Right lobe of liver (tissue), 6 donors: ENCODE results near the gene KCND2. TPM values are rescaled to one million over a fixed set of nuclear protein-coding genes. Genes with fewer than 3 reads are reported as not detected.

Experiments
- ATAC-seq, 4 donors: fragments of 200-7000 bp; cut with Tn5 transposase; one replicate each; pipeline ENCODE4 v1.9.1; 2020; ENCODE audit warnings: mild to moderate bottlenecking in 4 of 4, moderate library complexity in 4 of 4
- DNase-seq, 3 donors: peaks; one replicate each; pipeline ENCODE4 v3.0.0-alpha.2; 2020
- H3K27ac ChIP-seq, 3 donors: fragments of 200-600 bp; one replicate each; pipeline ENCODE4 v1.8.0; 2022
- H3K27me3 ChIP-seq, 2 donors: fragments of 200-600 bp; one replicate each; pipeline ENCODE4 v1.8.0; 2022
- H3K36me3 ChIP-seq, 4 donors: fragments of 200-600 bp; sonication (generic) in 1 of 4; one replicate each; pipeline versions ENCODE4 v1.5.1 to v1.8.0; 2017 to 2022; ENCODE audit warnings: control low read depth in 1 of 4
- H3K4me1 ChIP-seq, 4 donors: fragments of 200-600 bp; sonication (generic) in 1 of 4; one replicate each; pipeline versions ENCODE4 v1.5.1 to v1.8.0; 2017 to 2022; ENCODE audit warnings: control low read depth in 1 of 4
- H3K4me3 ChIP-seq, 3 donors: fragments of 200-600 bp; one replicate each; pipeline ENCODE4 v1.8.0; 2022
- H3K9me3 ChIP-seq, 4 donors: fragments of 200-600 bp; sonication (generic) in 1 of 4; one replicate each; pipeline versions ENCODE4 v1.5.1 to v1.8.0; 2017 to 2022; ENCODE audit warnings: control low read depth in 1 of 4
- POLR2A ChIP-seq: fragments of 450-650 bp; IDR thresholded peaks from one replicate; pipeline ENCODE4 v1.6.1; 2017; ENCODE audit warnings: antibody characterized with exemption, mild to moderate bottlenecking
- WGBS: methylation state at CpG from one replicate; pipeline ENCODE4 v1.1.6; 2018; ENCODE audit warnings: low coverage, low lambda C conversion rate; ENCODE audit not compliant: insufficient coverage; ENCODE audit errors: missing lambda C conversion rate; 5-methylcytosine and 5-hydroxymethylcytosine counted together
- intact Hi-C, 2 donors: fragments of 100-400 bp; cut with DNase I; formaldehyde crosslinking; loops; one replicate each; pipeline versions ENCODE4 v1.11.2 to v1.14.1; 2022
- total RNA-seq, 6 experiments: library from RNA; depleted of rRNA in 2 of 6; stranded (reverse); fragments of >200 nt in 2 of 6; fragmentation: NEBNext Ultra II Directional in 3 of 6; extraction: Animal tissue kit (Norgen Biotek cat#: 25700) in 3 of 6; gene quantifications; one replicate each; pipeline versions ENCODE4 v1.1.0 to v1.2.4, GENCODE V29; 2016 to 2023
- TF ChIP-seq, protein P1 (sequence below), 4 donors: fragments of 200-600 bp in 3 of 4; fragments of 450-650 bp in 1 of 4; IDR thresholded peaks; one replicate each; pipeline versions ENCODE4 v1.5.1 to v1.8.0; 2016 to 2022; ENCODE audit warnings: antibody characterized with exemption in 4 of 4, mild to moderate bottlenecking in 2 of 4
- donor health status: DM: no; HTN: yes; CAD: no.
- donor health status: DM: no; HTN: no; CAD: no.
- donor health status: DM: no; HTN: no; CAD: no.
- donor health status: DM: no; HTN: yes; CAD: no.
- donor health status: DM: no; HTN: yes; CAD: no.

KCND2 gene
- total RNA-seq, 6 experiments from 2014 or later: 0.04 to 0.49 TPM; not detected in 4

GRCh38 chr7:120783273-120783672 is 510.3 kb downstream of the KCND2 start:
- Histone ChIP-seq H3K9me3 (no peaks in the 10 kb centered on the region), H3K4me1 (no peaks in the 10 kb centered on the region), H3K4me3 (no peak overlapping the region), H3K27ac (no peak overlapping the region), H3K27me3 (no peaks in the 10 kb centered on the region), H3K36me3 (no peaks in the 10 kb centered on the region)
- intact Hi-C loops: no loop called here
- DNase-seq (no peak), ATAC-seq (no peak)
- WGBS: 71% methylated on average over 6 of the region's 6 CpGs
- TF ChIP-seq, protein P1, sequence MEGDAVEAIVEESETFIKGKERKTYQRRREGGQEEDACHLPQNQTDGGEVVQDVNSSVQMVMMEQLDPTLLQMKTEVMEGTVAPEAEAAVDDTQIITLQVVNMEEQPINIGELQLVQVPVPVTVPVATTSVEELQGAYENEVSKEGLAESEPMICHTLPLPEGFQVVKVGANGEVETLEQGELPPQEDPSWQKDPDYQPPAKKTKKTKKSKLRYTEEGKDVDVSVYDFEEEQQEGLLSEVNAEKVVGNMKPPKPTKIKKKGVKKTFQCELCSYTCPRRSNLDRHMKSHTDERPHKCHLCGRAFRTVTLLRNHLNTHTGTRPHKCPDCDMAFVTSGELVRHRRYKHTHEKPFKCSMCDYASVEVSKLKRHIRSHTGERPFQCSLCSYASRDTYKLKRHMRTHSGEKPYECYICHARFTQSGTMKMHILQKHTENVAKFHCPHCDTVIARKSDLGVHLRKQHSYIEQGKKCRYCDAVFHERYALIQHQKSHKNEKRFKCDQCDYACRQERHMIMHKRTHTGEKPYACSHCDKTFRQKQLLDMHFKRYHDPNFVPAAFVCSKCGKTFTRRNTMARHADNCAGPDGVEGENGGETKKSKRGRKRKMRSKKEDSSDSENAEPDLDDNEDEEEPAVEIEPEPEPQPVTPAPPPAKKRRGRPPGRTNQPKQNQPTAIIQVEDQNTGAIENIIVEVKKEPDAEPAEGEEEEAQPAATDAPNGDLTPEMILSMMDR (IDR thresholded peaks at IDR 0.05): no peak
- no peak for TF ChIP-seq POLR2A

DNA sequence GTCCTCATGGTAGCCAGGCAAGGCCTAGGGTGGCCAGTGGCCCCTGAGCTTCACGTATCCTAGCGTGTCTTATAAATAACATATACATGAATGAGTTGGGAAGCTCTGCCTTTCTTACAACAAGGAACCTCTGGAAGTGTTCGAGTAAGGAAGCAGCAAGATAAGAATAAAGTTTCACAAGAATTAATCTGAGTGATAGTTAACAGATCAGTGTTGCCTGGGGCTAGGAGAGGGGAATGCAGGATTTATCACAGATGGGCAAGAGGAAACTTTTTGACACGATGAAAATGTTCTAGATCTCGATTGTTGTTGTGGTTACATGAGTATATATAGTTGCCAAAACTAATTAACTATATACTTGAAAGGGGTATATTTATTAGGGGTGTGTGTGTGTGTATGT is 510.7 kb downstream of the KCND2 start:
- Histone ChIP-seq H3K27ac (no peak overlapping the region), H3K4me3 (no peak overlapping the region), H3K27me3 (no peaks in the 10 kb centered on the region), H3K9me3 (no peaks in the 10 kb centered on the region), H3K4me1 (no peaks in the 10 kb centered on the region), H3K36me3 (no peaks in the 10 kb centered on the region)
- DNase-seq (no peak), ATAC-seq (no peak)
- intact Hi-C loops: no loop called here
- TF ChIP-seq POLR2A: no peak
- TF ChIP-seq, protein P1 (IDR thresholded peaks at IDR 0.05): no peak
- WGBS: 69% methylated on average over 5 of the region's 5 CpGs

GRCh38 chr7:120785095-120785494 is 512.1 kb downstream of the KCND2 start:
- no peak overlapping the region for H3K4me3 ChIP-seq
- no peak for ATAC-seq
- intact Hi-C loops: no loop called here
- H3K27me3 ChIP-seq: no peaks in the 10 kb centered on the region
- TF ChIP-seq POLR2A: no peak
- TF ChIP-seq, protein P1 (IDR thresholded peaks at IDR 0.05): no peak
- no peak overlapping the region for H3K27ac ChIP-seq
- H3K36me3 ChIP-seq: no peaks in the 10 kb centered on the region
- H3K9me3 ChIP-seq: no peaks in the 10 kb centered on the region
- WGBS: 47% methylated on average over 1 of the region's 1 CpG
- no peaks in the 10 kb centered on the region for H3K4me1 ChIP-seq
- no peak for DNase-seq

DNA sequence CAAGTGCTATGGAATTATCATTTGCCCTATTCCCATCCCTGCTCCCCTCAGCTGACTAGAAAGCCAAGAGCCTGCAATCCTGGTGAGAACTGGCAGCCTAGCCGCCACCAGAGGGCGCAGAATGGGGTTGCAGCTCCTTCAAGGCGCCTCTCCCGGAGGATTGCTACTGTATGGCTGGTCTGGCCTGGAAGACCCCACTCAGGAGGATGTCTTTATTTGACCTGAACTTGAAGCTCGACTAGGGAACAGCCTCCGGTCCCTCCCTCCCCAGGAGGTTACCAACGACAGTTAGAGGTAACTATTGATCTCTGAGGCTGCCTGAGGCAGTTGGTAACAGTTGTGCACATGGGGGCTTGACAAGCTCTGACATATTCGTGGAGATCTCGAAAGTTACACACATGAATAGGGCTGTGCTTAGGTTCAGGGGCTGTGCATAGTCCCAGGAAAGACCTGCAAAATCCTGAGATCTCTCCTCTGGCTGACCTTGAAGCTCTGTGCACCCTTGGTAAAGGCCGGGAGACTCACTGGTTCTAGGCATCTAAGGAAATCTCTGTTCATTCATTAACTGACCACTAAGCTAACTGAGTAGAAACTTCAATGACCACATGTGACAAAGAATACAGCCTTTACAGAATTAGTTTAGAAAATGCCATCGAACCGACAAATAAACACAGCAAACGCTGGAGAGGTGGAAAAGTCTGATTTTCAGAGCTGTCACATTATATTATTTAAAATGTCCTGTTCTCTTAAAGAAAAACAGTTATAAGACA is 519.3 kb downstream of the KCND2 start:
- no peak overlapping the region for H3K4me3 ChIP-seq
- H3K36me3 ChIP-seq: no peaks in the 10 kb centered on the region
- ATAC-seq (peak; percentile 97 to 98 (median 98)), DNase-seq (peak; percentile 79 to 80 (median 79))
- H3K9me3 ChIP-seq: no peaks in the 10 kb centered on the region
- intact Hi-C loops: no loop called here
- H3K27ac ChIP-seq: no peak overlapping the region
- H3K4me1 ChIP-seq: no peaks in the 10 kb centered on the region
- TF ChIP-seq, protein P1 (IDR thresholded peaks at IDR 0.05): peak; percentile 70 to 92 (median 89)
- no peak for TF ChIP-seq POLR2A
- WGBS: 71% methylated on average over 6 of the region's 13 CpGs
- H3K27me3 ChIP-seq: no peaks in the 10 kb centered on the region
